SK-N-SH (cell line): ENCODE results near the gene SMCP.

Source experiments
- FOSL2 ChIP-seq: IDR thresholded peaks from 2 replicates; pipeline ENCODE4 v1.4.0; 2012; ENCODE audit warnings: low read depth, mild to moderate bottlenecking, moderate library complexity, borderline replicate concordance
- POLR2AphosphoS5 ChIP-seq: IDR thresholded peaks from 2 replicates; pipeline ENCODE4 v1.6.1; 2012; ENCODE audit warnings: low read depth, low read length

DNA sequence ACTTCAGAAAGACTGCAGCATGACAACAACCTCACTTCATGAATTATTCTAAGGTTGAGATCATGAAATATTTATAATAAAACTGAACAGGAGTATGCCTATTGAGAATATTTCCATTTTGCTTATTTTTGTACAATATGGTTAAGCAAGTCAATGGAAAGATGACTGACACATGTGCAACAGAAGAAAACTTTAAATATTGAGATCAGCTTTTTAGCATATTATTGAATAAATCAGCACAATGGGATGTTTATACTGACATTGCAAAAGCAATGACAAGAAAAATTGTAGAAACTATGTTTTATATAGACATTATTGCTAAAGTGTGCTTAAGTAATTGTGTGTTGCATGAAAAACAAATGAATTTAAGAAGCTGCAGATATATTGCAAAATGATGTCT, 13.7 kb upstream of the SMCP start:
- TF ChIP-seq FOSL2 (no peak), POLR2AphosphoS5 (no peak)
